ENCODE measurements around the gene ENDOD1. TPM values are rescaled to one million over a fixed set of nuclear protein-coding genes. Genes with fewer than 3 reads are reported as not detected.
A peak's percentile ranks its signal among the peaks of the same experiment; 100 is the strongest.

The ENDOD1 gene
- total RNA-seq, 2 experiments from 2014 or later, result 3.8 to 4.4 TPM

GRCh38 chr11:95091663-95092180 lies 2.1 kb downstream of the ENDOD1 start:
- Mint-ChIP-seq H3K27ac (peak overlapping the region; percentile 95), H3K27me3 (no peaks in the 10 kb centered on the region), H3K4me3 (peak overlapping the region; percentile 91), H3K36me3 (ENCODE audit: low read depth) (peaks cover 10% of the 10 kb centered on the region), H3K9me3 (no peaks in the 10 kb centered on the region), H3K4me1 (ENCODE audit: low read depth) (peaks cover 50% of the 10 kb centered on the region)
- H3K4me1 ChIP-seq (ENCODE audit: insufficient read depth, low read length), result peaks cover 34% of the 10 kb centered on the region
- no peaks in the 10 kb centered on the region for H3K27me3 ChIP-seq (ENCODE audit: control insufficient read depth in 1 of 2, insufficient read depth in 2 of 2, low read length in 2 of 2)
- ChIA-PET CTCF (interaction anchor here (7.2 kb wide), 1 partner anchor 23 kb away, joined by 67 read pairs; the partner anchor contains the start of gene SRSF8), POLR2A (interaction anchor here (0.8 to 5.3 kb wide), 4 partner anchors 24 to 698 kb away, joined by 3 to 266 read pairs (median 63); partner anchors contain the start of genes CEP57, FAM76B and SRSF8)
- no peak for DNase-seq
- H3K4me3 ChIP-seq (ENCODE audit: low read length), result no peak overlapping the region
- H3K36me3 ChIP-seq (ENCODE audit: insufficient read depth, low read length), result no peaks in the 10 kb centered on the region
- H3K9me3 ChIP-seq (ENCODE audit: control insufficient read depth in 1 of 2, insufficient read depth in 1 of 2, low read length in 2 of 2), result no peaks in the 10 kb centered on the region
- no peak for TF ChIP-seq CTCF (IDR thresholded peaks at IDR 0.05)
- no peak overlapping the region for H3K27ac ChIP-seq (ENCODE audit: low read depth in 1 of 2, low read length in 2 of 2)
- intact Hi-C loops (cut with DNase I, micrococcal nuclease), result loop anchor here in 1 of 2 experiments (2.0 to 5.0 kb wide), 3 partner anchors 57 to 701 kb away; partner anchors contain the start of genes CEP57 and SESN3
- no peak for ATAC-seq (ENCODE audit: poor library complexity)

DNA sequence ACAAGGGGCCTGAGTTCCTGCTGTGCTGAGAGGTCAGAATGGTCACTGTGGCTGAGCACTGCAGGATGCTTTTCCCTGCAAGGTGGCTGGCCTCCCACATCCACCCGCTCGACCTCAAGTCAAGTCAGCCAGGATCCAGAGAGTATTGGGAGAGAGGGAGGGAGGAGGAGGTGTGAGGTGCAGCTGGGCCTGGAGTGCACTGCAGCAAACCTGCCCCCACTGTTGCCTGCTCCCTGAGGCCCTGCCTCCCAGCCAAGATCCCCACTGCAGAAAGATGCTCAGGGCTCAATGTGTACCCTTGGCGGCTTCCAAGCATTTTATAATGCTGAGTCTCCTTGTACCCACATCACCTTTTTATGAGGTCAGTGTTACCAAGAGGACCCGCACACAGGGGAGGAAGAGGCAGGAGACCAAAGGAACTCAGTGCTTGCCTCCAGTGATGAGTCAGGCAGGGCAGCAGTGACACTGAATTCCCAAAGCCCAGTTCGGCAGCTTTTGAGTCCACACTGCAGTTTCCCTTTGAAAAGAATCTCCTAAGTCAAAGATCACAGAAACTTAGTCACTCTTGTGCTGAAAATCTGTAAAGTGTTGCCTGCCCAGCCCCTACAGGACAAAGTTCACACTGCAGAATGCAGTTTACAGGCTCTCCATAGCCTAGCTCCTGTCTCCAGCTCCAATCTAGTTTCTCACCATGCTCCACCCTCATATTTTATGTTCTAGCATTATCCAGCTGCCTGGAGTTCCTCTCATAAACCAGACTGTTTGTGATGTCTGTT lies 3.1 kb downstream of the ENDOD1 start:
- H3K9me3 ChIP-seq (ENCODE audit: control insufficient read depth in 1 of 2, insufficient read depth in 1 of 2, low read length in 2 of 2), result no peaks in the 10 kb centered on the region
- Mint-ChIP-seq H3K27ac (peak overlapping the region; percentile 0), H3K4me3 (peak overlapping the region; percentile 17), H3K36me3 (ENCODE audit: low read depth) (peaks cover 10% of the 10 kb centered on the region), H3K27me3 (no peaks in the 10 kb centered on the region), H3K9me3 (no peaks in the 10 kb centered on the region), H3K4me1 (ENCODE audit: low read depth) (peaks cover 50% of the 10 kb centered on the region)
- ChIA-PET POLR2A (interaction anchor here (2.3 kb wide), 1 partner anchor 26 kb away, joined by 15 read pairs; the partner anchor contains the start of gene SRSF8), CTCF (interaction anchor here (0.8 to 7.2 kb wide), 6 partner anchors 13 to 612 kb away, joined by 3 to 67 read pairs (median 4); partner anchors contain the start of gene SRSF8)
- peak in 8 of 14 experiments; percentile 3 to 55 (median 22) for DNase-seq
- H3K27me3 ChIP-seq (ENCODE audit: control insufficient read depth in 1 of 2, insufficient read depth in 2 of 2, low read length in 2 of 2), result no peaks in the 10 kb centered on the region
- no peak overlapping the region for H3K27ac ChIP-seq (ENCODE audit: low read depth in 1 of 2, low read length in 2 of 2)
- H3K4me1 ChIP-seq (ENCODE audit: insufficient read depth, low read length), result peaks cover 34% of the 10 kb centered on the region
- peak; percentile 55 for TF ChIP-seq CTCF (IDR thresholded peaks at IDR 0.05)
- no peak for ATAC-seq (ENCODE audit: poor library complexity)
- intact Hi-C loops (cut with DNase I, micrococcal nuclease), result loop anchor here in 1 of 2 experiments (5.0 kb wide), 2 partner anchors 140 to 700 kb away; partner anchors contain the start of genes CEP57 and SESN3
- H3K36me3 ChIP-seq (ENCODE audit: insufficient read depth, low read length), result no peaks in the 10 kb centered on the region
- no peak overlapping the region for H3K4me3 ChIP-seq (ENCODE audit: low read length)

DNA sequence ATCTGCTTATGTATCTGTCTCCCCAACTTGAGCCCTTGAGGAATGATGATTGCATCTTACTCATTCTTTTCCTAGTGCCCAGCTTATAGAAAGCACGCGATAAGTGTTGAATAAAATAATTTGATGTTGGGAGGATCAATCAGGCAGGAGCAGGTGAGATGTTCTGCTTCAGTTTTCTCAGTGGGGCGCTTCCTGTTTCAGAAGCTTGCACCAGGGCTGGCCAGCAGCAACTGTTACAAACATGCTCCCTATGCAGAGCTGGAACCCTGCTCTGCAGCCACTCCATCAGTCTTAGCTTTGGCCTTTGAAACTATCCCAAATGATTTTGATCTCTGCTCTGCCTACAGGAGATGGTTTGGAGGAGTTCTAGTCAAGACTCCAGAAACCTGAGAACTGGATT lies 3.9 kb downstream of the ENDOD1 start:
- no peak for TF ChIP-seq CTCF (IDR thresholded peaks at IDR 0.05)
- intact Hi-C loops (cut with DNase I, micrococcal nuclease), result loop anchor here in 1 of 2 experiments (5.0 kb wide), 2 partner anchors 139 to 699 kb away; partner anchors contain the start of genes CEP57 and SESN3
- no peak for ATAC-seq (ENCODE audit: poor library complexity)
- Histone ChIP-seq H3K36me3 (ENCODE audit: insufficient read depth, low read length) (no peaks in the 10 kb centered on the region), H3K27me3 (ENCODE audit: control insufficient read depth in 1 of 2, insufficient read depth in 2 of 2, low read length in 2 of 2) (no peaks in the 10 kb centered on the region), H3K27ac (ENCODE audit: low read depth in 1 of 2, low read length in 2 of 2) (no peak overlapping the region), H3K9me3 (ENCODE audit: control insufficient read depth in 1 of 2, insufficient read depth in 1 of 2, low read length in 2 of 2) (no peaks in the 10 kb centered on the region), H3K4me1 (ENCODE audit: insufficient read depth, low read length) (peaks cover 32% of the 10 kb centered on the region), H3K4me3 (ENCODE audit: low read length) (no peak overlapping the region)
- Mint-ChIP-seq H3K4me3 (no peak overlapping the region), H3K4me1 (ENCODE audit: low read depth) (peaks cover 48% of the 10 kb centered on the region), H3K9me3 (no peaks in the 10 kb centered on the region), H3K27me3 (no peaks in the 10 kb centered on the region), H3K36me3 (ENCODE audit: low read depth) (peaks cover 10% of the 10 kb centered on the region), H3K27ac (peak overlapping the region; percentile 0)
- CTCF ChIA-PET, result interaction anchor here (0.8 to 7.2 kb wide), 6 partner anchors 12 to 612 kb away, joined by 3 to 67 read pairs (median 4); partner anchors contain the start of gene SRSF8
- POLR2A ChIA-PET, result interaction anchor here (2.3 kb wide), 1 partner anchor 26 kb away, joined by 15 read pairs; the partner anchor contains the start of gene SRSF8
- no peak for DNase-seq
